GM12878 (cell line): ENCODE measurements around the gene TRAFD1. TPM values are rescaled to one million over a fixed set of nuclear protein-coding genes. Genes with fewer than 3 reads are reported as not detected.

Source experiments
- ATAC-seq: fragments of 200-7000 bp; cut with Tn5 transposase; 3 replicates; pipeline ENCODE4 v1.9.1; 2020; ENCODE audit warnings: mild to moderate bottlenecking, moderate library complexity
- BruUV-seq: library from RNA; stranded (reverse); fragments of 400-500 nt; replicated peaks from 2 replicates; lab custom pipeline; 2021; lab: Mats Ljungman, UMichigan
- CTCF ChIA-PET: fragments of 300-600 bp; sonication (Branson Sonifier 250); formaldehyde crosslinking; extraction: SDS; loops from one replicate; lab custom pipeline; 2021; ENCODE audit warnings: inconsistent platforms; lab: Yijun Ruan, JAX
- POLR2A ChIA-PET: fragments of 350-600 bp; formaldehyde crosslinking; extraction: SDS; loops from one replicate; lab custom pipeline; 2021; ENCODE audit warnings: inconsistent platforms; lab: Charles Lee
- RAD21 ChIA-PET: fragments of 300-600 bp; sonication (Branson Sonifier 250); formaldehyde crosslinking; loops from one replicate; lab custom pipeline; 2023; ENCODE audit warnings: antibody characterized with exemption; ENCODE audit not compliant: unreplicated experiment; lab: Charles Lee
- SMC1A ChIA-PET: fragments of 300-600 bp; sonication (Branson Sonifier 250); formaldehyde crosslinking; loops from one replicate; lab custom pipeline; 2023; ENCODE audit not compliant: unreplicated experiment, uncharacterized antibody; lab: Charles Lee
- DNase-seq: peaks from one replicate; pipeline ENCODE4 v3.0.0-alpha.2; 2011; ENCODE audit warnings: low read depth, low spot score
- FAIRE-seq: peaks from 3 replicates; lab custom pipeline; 2011; peaks lifted over from hg19 to GRCh38; lab: Jason Lieb, UNC
- H2AFZ ChIP-seq: 2 replicates; pipeline ENCODE4 v1.6.0; 2011; ENCODE audit warnings: low read depth, low read length, control low read depth; ENCODE audit not compliant: control insufficient read depth
- H3K27ac ChIP-seq: 2 replicates; pipeline ENCODE4 v1.5.1; 2011; ENCODE audit warnings: control low read depth; ENCODE audit not compliant: control insufficient read depth, insufficient read depth
- H3K27me3 ChIP-seq, 2 experiments: replicated peaks in 1 of 2; 2 replicates each; pipeline versions ENCODE4 v1.6.0 to v1.6.1; 2011; ENCODE audit warnings: low read length in 1 of 2; ENCODE audit not compliant: control insufficient read depth in 2 of 2, insufficient read depth in 2 of 2
- H3K36me3 ChIP-seq, 2 experiments: 2 replicates each; pipeline ENCODE4 v1.5.1; 2011; ENCODE audit warnings: low read length in 1 of 2; ENCODE audit not compliant: control insufficient read depth in 2 of 2, insufficient read depth in 2 of 2
- H3K4me1 ChIP-seq: 2 replicates; pipeline ENCODE4 v1.6.1; 2011; ENCODE audit warnings: mild to moderate bottlenecking, low read length, moderate library complexity, mixed read lengths; ENCODE audit not compliant: control insufficient read depth, insufficient read depth
- H3K4me2 ChIP-seq: 2 replicates; pipeline ENCODE4 v1.6.0; 2011; ENCODE audit warnings: control low read depth; ENCODE audit not compliant: control insufficient read depth, insufficient read depth
- H3K4me3 ChIP-seq: fragments of 200-600 bp; sonication (generic); 2 replicates; pipeline ENCODE4 v1.5.1; 2016
- H3K79me2 ChIP-seq: 2 replicates; pipeline ENCODE4 v1.6.0; 2011; ENCODE audit warnings: low read length; ENCODE audit not compliant: control insufficient read depth, insufficient read depth
- H3K9ac ChIP-seq: 2 replicates; pipeline ENCODE4 v1.8.0; 2011; ENCODE audit warnings: low read length, control low read depth, mixed read lengths; ENCODE audit not compliant: control insufficient read depth, insufficient read depth
- H3K9me3 ChIP-seq: replicated peaks from 3 replicates; pipeline ENCODE4 v1.5.1; 2011; ENCODE audit warnings: mild to moderate bottlenecking, low read length; ENCODE audit not compliant: control insufficient read depth, insufficient read depth
- H4K20me1 ChIP-seq: 2 replicates; pipeline ENCODE4 v1.6.0; 2011; ENCODE audit not compliant: control insufficient read depth, insufficient read depth
- BCL11A ChIP-seq: IDR thresholded peaks from 2 replicates; pipeline ENCODE4 v1.6.1; 2011; ENCODE audit warnings: low read depth, low read length
- REST ChIP-seq: IDR thresholded peaks from 2 replicates; pipeline ENCODE4 v1.6.1; 2012; ENCODE audit warnings: mild to moderate bottlenecking, low read depth, low read length
- SUZ12 ChIP-seq: fragments of 200-600 bp; sonication (generic); IDR thresholded peaks from one replicate; pipeline ENCODE4 v1.6.1; 2018; ENCODE audit warnings: antibody characterized with exemption, mild to moderate bottlenecking; ENCODE audit not compliant: unreplicated experiment
- ZBTB33 ChIP-seq: fragments of 450-650 bp; IDR thresholded peaks from 2 replicates; pipeline ENCODE4 v1.6.1; 2017; ENCODE audit warnings: mild to moderate bottlenecking
- WGBS: methylation state at CpG from one replicate; pipeline ENCODE4 v1.1.6; 2016; ENCODE audit warnings: low lambda C conversion rate; ENCODE audit not compliant: insufficient replicate concordance, insufficient coverage; ENCODE audit errors: missing lambda C conversion rate; 5-methylcytosine and 5-hydroxymethylcytosine counted together
- in situ Hi-C: fragments of 300-500 bp; cut with MboI; formaldehyde crosslinking; loops from 9 replicates; pipeline ENCODE4 v1.14.3; 2018; ENCODE audit warnings: mixed read lengths
- intact Hi-C: fragments of 100-400 bp; cut with micrococcal nuclease; formaldehyde crosslinking; loops from one replicate; pipeline ENCODE4 v1.14.2; 2022; ENCODE audit not compliant: unreplicated experiment
- polyA plus RNA-seq, 11 experiments: library from polyadenylated mRNA; depleted of rRNA in 4 of 11; unstranded in 6 of 11; stranded (reverse) in 5 of 11; fragments of >200 nt; fragmentation: Nextera tagmentation in 4 of 11; fragmentation: Illumina TruSeq in 1 of 11; extraction: Ambion mirVana in 4 of 11; extraction: Trizol in 1 of 11; gene quantifications; 1 replicate in 1 of 11; 2 replicates in 10 of 11; pipeline versions ENCODE4 v1.2.1 to v1.2.3, GENCODE V29; 2011 to 2016; ENCODE audit warnings: inconsistent platforms in 2 of 11, missing spikeins in 2 of 11, low read depth in 1 of 11
- total RNA-seq, 4 experiments: library from RNA; depleted of rRNA in 3 of 4; stranded (reverse); fragments of >200 nt in 3 of 4; fragmentation: Illumina TruSeq in 1 of 4; extraction: Trizol in 1 of 4; gene quantifications; 2 replicates each; pipeline versions ENCODE4 v1.2.1 to v1.2.3, GENCODE V29; 2013 to 2021

TRAFD1 gene
- total and polyA plus RNA-seq, 10 of the 15 experiments (the other 5 are each of a cell fraction or from before 2014, with no cell fraction given) = 37.2 to 55.5 (median 46.2) TPM

- Histone ChIP-seq H3K36me3 (no peaks in the 10 kb centered on the region), H2AFZ (no peak overlapping the region), H3K4me3 (no peak overlapping the region), H3K27me3 (no peaks in the 10 kb centered on the region), H4K20me1 (no peaks in the 10 kb centered on the region), H3K9ac (no peak overlapping the region), H3K4me1 (peaks cover 5% of the 10 kb centered on the region; the same call in 1 of the 2 replicates), H3K79me2 (no peaks in the 10 kb centered on the region), H3K27ac (no peak overlapping the region), H3K9me3 (no peaks in the 10 kb centered on the region), H3K4me2 (no peak overlapping the region)
- no peak for TF ChIP-seq BCL11A
- TF ChIP-seq ZBTB33 = no peak
- no peak for TF ChIP-seq SUZ12
- TF ChIP-seq REST = no peak
- in situ Hi-C loops (no loop called here), intact Hi-C loops (no loop called here)
- FAIRE-seq = no peak
- RAD21 ChIA-PET = no interaction called here
- no peak for DNase-seq
- CTCF ChIA-PET = interaction anchor here (0.6 kb wide), 1 partner anchor 269 kb away, joined by 4 read pairs; no protein-coding TSS in a partner anchor
- no peak for ATAC-seq
- POLR2A ChIA-PET = interaction anchor here (0.7 kb wide), 1 partner anchor 180 kb away, joined by 3 read pairs; no protein-coding TSS in a partner anchor
- 90% methylated on average over 8 of the region's 8 CpGs for WGBS
- BruUV-seq = no TSS peak
- SMC1A ChIA-PET = interaction anchor here (0.6 to 1.9 kb wide), 3 partner anchors 8 to 38 kb away, joined by 3 to 5 read pairs (median 3); partner anchors contain the start of gene TRAFD1
Measured at GRCh38 chr12:112117685-112118084, 7.7 kb upstream of the TRAFD1 start.
